HepG2 (cell line): ENCODE results near the gene BCL6. TPM values are rescaled to one million over a fixed set of nuclear protein-coding genes. Genes with fewer than 3 reads are reported as not detected.

Experiments
- AGO2 ChIP-seq: fragments of 200-400 bp; formaldehyde crosslinking; optimal IDR thresholded peaks from 2 replicates; pipeline ENCODE3; 2017; ENCODE audit warnings: mild to moderate bottlenecking, low read depth, low read length, moderate library complexity
- KLF15 ChIP-seq: sonication (generic); formaldehyde crosslinking; IDR thresholded peaks from 2 replicates; pipeline ENCODE4 v1.8.1; 2023; ENCODE audit warnings: borderline replicate concordance, mild to moderate bottlenecking, inconsistent platforms, missing genetic modification reagents, mixed read lengths
- KMT2B ChIP-seq: IDR thresholded peaks from 2 replicates; pipeline ENCODE4 v1.6.1; 2016; ENCODE audit warnings: missing genetic modification reagents, missing compliant biosample characterization
- TAF15 ChIP-seq: fragments of 200-400 bp; formaldehyde crosslinking; IDR thresholded peaks from one replicate; pipeline ENCODE4 v1.6.1; 2018; ENCODE audit warnings: mild to moderate bottlenecking, low read depth, low read length; ENCODE audit not compliant: poor library complexity, severe bottlenecking
- ZBTB7B ChIP-seq: sonication (generic); formaldehyde crosslinking; IDR thresholded peaks from 2 replicates; pipeline ENCODE4 v1.4.0; 2020; ENCODE audit warnings: missing genetic modification reagents
- ZNF576 ChIP-seq: sonication (generic); formaldehyde crosslinking; IDR thresholded peaks from 2 replicates; pipeline ENCODE4 v1.4.0; 2020; ENCODE audit warnings: mild to moderate bottlenecking, missing genetic modification reagents
- ZSCAN12 ChIP-seq: sonication (generic); formaldehyde crosslinking; IDR thresholded peaks from 2 replicates; pipeline ENCODE4 v1.9.0; 2021; ENCODE audit warnings: mild to moderate bottlenecking, missing genetic modification reagents
- polyA plus RNA-seq, 8 experiments: library from polyadenylated mRNA; depleted of rRNA in 3 of 8; stranded (reverse) in 7 of 8; unstranded in 1 of 8; fragments of >200 nt; fragmentation: Illumina TruSeq in 4 of 8; extraction: Trizol in 4 of 8; gene quantifications; 2 replicates each; pipeline versions ENCODE4 v1.2.1 to v1.2.3, GENCODE V29; 2011 to 2016; ENCODE audit warnings: low read depth in 4 of 8, missing spikeins in 1 of 8, mixed read lengths in 1 of 8; ENCODE audit not compliant: insufficient read depth in 1 of 8
- total RNA-seq, 5 experiments: library from RNA; depleted of rRNA; stranded (reverse); fragments of >200 nt; fragmentation: Illumina TruSeq; extraction: Trizol; gene quantifications; 2 replicates each; pipeline ENCODE4 v1.2.3, GENCODE V29; 2016; ENCODE audit warnings: low read depth in 1 of 5
- TF ChIP-seq, protein P1 (sequence below): sonication (generic); formaldehyde crosslinking; IDR thresholded peaks from 2 replicates; pipeline ENCODE4 v1.4.0; 2020; ENCODE audit warnings: missing genetic modification reagents
- TF ChIP-seq, protein P2 (sequence below): sonication (generic); formaldehyde crosslinking; IDR thresholded peaks from 2 replicates; pipeline ENCODE4 v1.5.0; 2020; ENCODE audit warnings: mild to moderate bottlenecking, missing genetic modification reagents, borderline replicate concordance
- TF ChIP-seq, protein P3 (sequence below): IDR thresholded peaks from 2 replicates; pipeline ENCODE4 v1.6.1; 2016; ENCODE audit warnings: mild to moderate bottlenecking, missing biosample characterization, missing genetic modification reagents
- TF ChIP-seq, protein P4 (sequence below), 2 experiments: IDR thresholded peaks; 2 replicates each; pipeline ENCODE4 v1.6.1; 2011 to 2012; ENCODE audit warnings: low read length in 2 of 2, borderline replicate concordance in 1 of 2, low read depth in 1 of 2, mild to moderate bottlenecking in 1 of 2, moderate library complexity in 1 of 2

The BCL6 gene
- total and polyA plus RNA-seq, 2 of the 13 experiments (the other 11 are each of a cell fraction or from before 2014, with no cell fraction given), result 21.2 to 53.7 TPM

GRCh38 chr3:187739561-187740332 is 5.5 kb downstream of the BCL6 start (continued):
- TF ChIP-seq, protein P1, sequence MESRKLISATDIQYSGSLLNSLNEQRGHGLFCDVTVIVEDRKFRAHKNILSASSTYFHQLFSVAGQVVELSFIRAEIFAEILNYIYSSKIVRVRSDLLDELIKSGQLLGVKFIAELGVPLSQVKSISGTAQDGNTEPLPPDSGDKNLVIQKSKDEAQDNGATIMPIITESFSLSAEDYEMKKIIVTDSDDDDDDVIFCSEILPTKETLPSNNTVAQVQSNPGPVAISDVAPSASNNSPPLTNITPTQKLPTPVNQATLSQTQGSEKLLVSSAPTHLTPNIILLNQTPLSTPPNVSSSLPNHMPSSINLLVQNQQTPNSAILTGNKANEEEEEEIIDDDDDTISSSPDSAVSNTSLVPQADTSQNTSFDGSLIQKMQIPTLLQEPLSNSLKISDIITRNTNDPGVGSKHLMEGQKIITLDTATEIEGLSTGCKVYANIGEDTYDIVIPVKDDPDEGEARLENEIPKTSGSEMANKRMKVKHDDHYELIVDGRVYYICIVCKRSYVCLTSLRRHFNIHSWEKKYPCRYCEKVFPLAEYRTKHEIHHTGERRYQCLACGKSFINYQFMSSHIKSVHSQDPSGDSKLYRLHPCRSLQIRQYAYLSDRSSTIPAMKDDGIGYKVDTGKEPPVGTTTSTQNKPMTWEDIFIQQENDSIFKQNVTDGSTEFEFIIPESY (CRISPR knock-in tag), result peak; percentile 60; the same call in 1 of the 2 replicates
- TF ChIP-seq ZSCAN12 (CRISPR knock-in tag) (no peak), ZBTB7B (CRISPR knock-in tag) (peak; percentile 51; the same call in 1 of the 2 replicates), KMT2B (peak; percentile 63; the same call in 1 of the 2 replicates), KLF15 (CRISPR knock-in tag) (0 out of 2 replicates have a peak, but pooled peaks have one; percentile 19), TAF15 (peak; percentile 58), ZNF576 (CRISPR knock-in tag) (peak; percentile 88; the same call in 1 of the 2 replicates), AGO2 (peak; percentile 92)
- TF ChIP-seq, protein P2, sequence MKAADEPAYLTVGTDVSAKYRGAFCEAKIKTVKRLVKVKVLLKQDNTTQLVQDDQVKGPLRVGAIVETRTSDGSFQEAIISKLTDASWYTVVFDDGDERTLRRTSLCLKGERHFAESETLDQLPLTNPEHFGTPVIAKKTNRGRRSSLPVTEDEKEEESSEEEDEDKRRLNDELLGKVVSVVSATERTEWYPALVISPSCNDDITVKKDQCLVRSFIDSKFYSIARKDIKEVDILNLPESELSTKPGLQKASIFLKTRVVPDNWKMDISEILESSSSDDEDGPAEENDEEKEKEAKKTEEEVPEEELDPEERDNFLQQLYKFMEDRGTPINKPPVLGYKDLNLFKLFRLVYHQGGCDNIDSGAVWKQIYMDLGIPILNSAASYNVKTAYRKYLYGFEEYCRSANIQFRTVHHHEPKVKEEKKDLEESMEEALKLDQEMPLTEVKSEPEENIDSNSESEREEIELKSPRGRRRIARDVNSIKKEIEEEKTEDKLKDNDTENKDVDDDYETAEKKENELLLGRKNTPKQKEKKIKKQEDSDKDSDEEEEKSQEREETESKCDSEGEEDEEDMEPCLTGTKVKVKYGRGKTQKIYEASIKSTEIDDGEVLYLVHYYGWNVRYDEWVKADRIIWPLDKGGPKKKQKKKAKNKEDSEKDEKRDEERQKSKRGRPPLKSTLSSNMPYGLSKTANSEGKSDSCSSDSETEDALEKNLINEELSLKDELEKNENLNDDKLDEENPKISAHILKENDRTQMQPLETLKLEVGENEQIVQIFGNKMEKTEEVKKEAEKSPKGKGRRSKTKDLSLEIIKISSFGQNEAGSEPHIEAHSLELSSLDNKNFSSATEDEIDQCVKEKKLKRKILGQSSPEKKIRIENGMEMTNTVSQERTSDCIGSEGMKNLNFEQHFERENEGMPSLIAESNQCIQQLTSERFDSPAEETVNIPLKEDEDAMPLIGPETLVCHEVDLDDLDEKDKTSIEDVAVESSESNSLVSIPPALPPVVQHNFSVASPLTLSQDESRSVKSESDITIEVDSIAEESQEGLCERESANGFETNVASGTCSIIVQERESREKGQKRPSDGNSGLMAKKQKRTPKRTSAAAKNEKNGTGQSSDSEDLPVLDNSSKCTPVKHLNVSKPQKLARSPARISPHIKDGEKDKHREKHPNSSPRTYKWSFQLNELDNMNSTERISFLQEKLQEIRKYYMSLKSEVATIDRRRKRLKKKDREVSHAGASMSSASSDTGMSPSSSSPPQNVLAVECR (CRISPR knock-in tag), result peak; percentile 36; the same call in 1 of the 2 replicates
- TF ChIP-seq, protein P3, sequence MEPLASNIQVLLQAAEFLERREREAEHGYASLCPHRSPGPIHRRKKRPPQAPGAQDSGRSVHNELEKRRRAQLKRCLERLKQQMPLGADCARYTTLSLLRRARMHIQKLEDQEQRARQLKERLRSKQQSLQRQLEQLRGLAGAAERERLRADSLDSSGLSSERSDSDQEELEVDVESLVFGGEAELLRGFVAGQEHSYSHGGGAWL (CRISPR knock-in tag), result no peak
- TF ChIP-seq, protein P4, sequence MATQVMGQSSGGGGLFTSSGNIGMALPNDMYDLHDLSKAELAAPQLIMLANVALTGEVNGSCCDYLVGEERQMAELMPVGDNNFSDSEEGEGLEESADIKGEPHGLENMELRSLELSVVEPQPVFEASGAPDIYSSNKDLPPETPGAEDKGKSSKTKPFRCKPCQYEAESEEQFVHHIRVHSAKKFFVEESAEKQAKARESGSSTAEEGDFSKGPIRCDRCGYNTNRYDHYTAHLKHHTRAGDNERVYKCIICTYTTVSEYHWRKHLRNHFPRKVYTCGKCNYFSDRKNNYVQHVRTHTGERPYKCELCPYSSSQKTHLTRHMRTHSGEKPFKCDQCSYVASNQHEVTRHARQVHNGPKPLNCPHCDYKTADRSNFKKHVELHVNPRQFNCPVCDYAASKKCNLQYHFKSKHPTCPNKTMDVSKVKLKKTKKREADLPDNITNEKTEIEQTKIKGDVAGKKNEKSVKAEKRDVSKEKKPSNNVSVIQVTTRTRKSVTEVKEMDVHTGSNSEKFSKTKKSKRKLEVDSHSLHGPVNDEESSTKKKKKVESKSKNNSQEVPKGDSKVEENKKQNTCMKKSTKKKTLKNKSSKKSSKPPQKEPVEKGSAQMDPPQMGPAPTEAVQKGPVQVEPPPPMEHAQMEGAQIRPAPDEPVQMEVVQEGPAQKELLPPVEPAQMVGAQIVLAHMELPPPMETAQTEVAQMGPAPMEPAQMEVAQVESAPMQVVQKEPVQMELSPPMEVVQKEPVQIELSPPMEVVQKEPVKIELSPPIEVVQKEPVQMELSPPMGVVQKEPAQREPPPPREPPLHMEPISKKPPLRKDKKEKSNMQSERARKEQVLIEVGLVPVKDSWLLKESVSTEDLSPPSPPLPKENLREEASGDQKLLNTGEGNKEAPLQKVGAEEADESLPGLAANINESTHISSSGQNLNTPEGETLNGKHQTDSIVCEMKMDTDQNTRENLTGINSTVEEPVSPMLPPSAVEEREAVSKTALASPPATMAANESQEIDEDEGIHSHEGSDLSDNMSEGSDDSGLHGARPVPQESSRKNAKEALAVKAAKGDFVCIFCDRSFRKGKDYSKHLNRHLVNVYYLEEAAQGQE (IDR thresholded peaks at IDR 0.05; ENCODE audit: borderline replicate concordance in 1 of 2, low read depth in 1 of 2, low read length in 2 of 2), result no peak
